ENCODE data around the gene ACSBG1. TPM values are rescaled to one million over a fixed set of nuclear protein-coding genes. Genes with fewer than 3 reads are reported as not detected.

The ACSBG1 gene
- total and polyA plus RNA-seq, 7 donors: 0.23 to 3.9 (median 1.3) TPM

GRCh38 chr15:78225783-78226541, 8.4 kb downstream of the ACSBG1 start:
- TF ChIP-seq EP300 (IDR thresholded peaks at IDR 0.05): no peak
- TF ChIP-seq, protein P1, sequence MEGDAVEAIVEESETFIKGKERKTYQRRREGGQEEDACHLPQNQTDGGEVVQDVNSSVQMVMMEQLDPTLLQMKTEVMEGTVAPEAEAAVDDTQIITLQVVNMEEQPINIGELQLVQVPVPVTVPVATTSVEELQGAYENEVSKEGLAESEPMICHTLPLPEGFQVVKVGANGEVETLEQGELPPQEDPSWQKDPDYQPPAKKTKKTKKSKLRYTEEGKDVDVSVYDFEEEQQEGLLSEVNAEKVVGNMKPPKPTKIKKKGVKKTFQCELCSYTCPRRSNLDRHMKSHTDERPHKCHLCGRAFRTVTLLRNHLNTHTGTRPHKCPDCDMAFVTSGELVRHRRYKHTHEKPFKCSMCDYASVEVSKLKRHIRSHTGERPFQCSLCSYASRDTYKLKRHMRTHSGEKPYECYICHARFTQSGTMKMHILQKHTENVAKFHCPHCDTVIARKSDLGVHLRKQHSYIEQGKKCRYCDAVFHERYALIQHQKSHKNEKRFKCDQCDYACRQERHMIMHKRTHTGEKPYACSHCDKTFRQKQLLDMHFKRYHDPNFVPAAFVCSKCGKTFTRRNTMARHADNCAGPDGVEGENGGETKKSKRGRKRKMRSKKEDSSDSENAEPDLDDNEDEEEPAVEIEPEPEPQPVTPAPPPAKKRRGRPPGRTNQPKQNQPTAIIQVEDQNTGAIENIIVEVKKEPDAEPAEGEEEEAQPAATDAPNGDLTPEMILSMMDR (IDR thresholded peaks at IDR 0.05): no peak
- no peak for TF ChIP-seq POLR2AphosphoS5 (IDR thresholded peaks at IDR 0.05)
- TF ChIP-seq POLR2A (IDR thresholded peaks at IDR 0.05): no peak
- DNase-seq: no peak
- peaks cover 0 to 14% (median 7%) of the 10 kb centered on the region in 4 donors for H3K4me1 ChIP-seq
- no peaks in the 10 kb centered on the region for H3K9me3 ChIP-seq
- 84 to 90% methylated on average over 3 of the region's 3 CpGs for WGBS, 2 donors
- H3K36me3 ChIP-seq: no peaks in the 10 kb centered on the region
- intact Hi-C loops (cut with DNase I): no loop called here
- H3K4me3 ChIP-seq: no peak overlapping the region
- no peaks in the 10 kb centered on the region for H3K27me3 ChIP-seq
- no peak overlapping the region for H3K27ac ChIP-seq

- no peak for DNase-seq
- Histone ChIP-seq H3K36me3 (no peaks in the 10 kb centered on the region), H3K4me1 (peaks cover 0 to 24% (median 9%) of the 10 kb centered on the region in 4 donors), H3K4me3 (no peak overlapping the region), H3K9me3 (no peaks in the 10 kb centered on the region), H3K27ac (no peak overlapping the region), H3K27me3 (no peaks in the 10 kb centered on the region)
- WGBS, 2 donors: 74 to 87% methylated on average over 2 of the region's 2 CpGs
- intact Hi-C loops (cut with DNase I): no loop called here
- no peak for TF ChIP-seq EP300 (IDR thresholded peaks at IDR 0.05)
- no peak for TF ChIP-seq POLR2AphosphoS5 (IDR thresholded peaks at IDR 0.05)
- TF ChIP-seq, protein P1 (IDR thresholded peaks at IDR 0.05): no peak
- no peak for TF ChIP-seq POLR2A (IDR thresholded peaks at IDR 0.05)
These were observed 10.3 kb downstream of the ACSBG1 start for GRCh38 chr15:78224023-78224411.

GRCh38 chr15:78223396-78224022, 10.9 kb downstream of the ACSBG1 start:
- no peak for TF ChIP-seq POLR2A (IDR thresholded peaks at IDR 0.05)
- no peak for TF ChIP-seq POLR2AphosphoS5 (IDR thresholded peaks at IDR 0.05)
- TF ChIP-seq, protein P1 (IDR thresholded peaks at IDR 0.05): no peak
- no peak for TF ChIP-seq EP300 (IDR thresholded peaks at IDR 0.05)
- no peak for DNase-seq
- H3K4me1 ChIP-seq: peaks cover 0 to 24% (median 9%) of the 10 kb centered on the region in 4 donors
- H3K4me3 ChIP-seq: no peak overlapping the region
- WGBS, 2 donors: 71 to 75% methylated on average over 4 of the region's 4 CpGs
- intact Hi-C loops (cut with DNase I): no loop called here
- H3K9me3 ChIP-seq: no peaks in the 10 kb centered on the region
- no peaks in the 10 kb centered on the region for H3K27me3 ChIP-seq
- peak overlapping the region in 1 of 4 donors; percentile 17 for H3K27ac ChIP-seq
- no peaks in the 10 kb centered on the region for H3K36me3 ChIP-seq

DNA sequence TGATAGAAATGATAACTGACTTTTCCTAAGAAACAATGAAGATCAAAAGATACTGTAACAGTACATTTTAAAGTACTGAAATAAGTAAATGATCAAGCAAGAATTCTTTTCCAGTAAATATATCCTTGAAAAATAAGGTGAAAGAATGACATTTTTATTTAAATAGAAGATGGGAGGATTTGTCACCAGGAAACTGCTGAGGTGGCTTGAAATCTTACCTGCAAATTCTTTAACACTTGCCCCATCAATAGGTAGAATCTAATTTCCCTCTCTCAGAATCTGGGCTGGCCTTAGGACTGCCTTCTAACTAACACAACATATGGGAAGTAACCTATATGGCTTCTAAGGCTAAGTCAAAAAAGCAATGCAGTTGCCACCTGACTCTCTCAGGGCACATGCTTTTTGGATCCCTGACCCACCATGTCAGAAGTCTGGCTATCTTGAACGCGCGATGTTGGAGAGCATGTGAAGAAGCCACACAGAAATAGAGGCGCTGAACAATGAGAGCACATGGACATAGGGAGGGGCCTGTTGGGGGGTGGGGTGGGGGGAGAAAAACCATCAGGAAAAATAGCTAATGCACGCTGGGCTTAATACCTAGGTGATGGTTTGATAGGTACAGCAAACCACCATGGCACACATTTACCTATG, 11.5 kb downstream of the ACSBG1 start:
- Histone ChIP-seq H3K9me3 (no peaks in the 10 kb centered on the region), H3K36me3 (no peaks in the 10 kb centered on the region), H3K27ac (peak overlapping the region in 1 of 4 donors; percentile 17), H3K27me3 (no peaks in the 10 kb centered on the region), H3K4me1 (peaks cover 0 to 29% (median 10%) of the 10 kb centered on the region in 4 donors), H3K4me3 (no peak overlapping the region)
- intact Hi-C loops (cut with DNase I): no loop called here
- TF ChIP-seq, protein P1 (IDR thresholded peaks at IDR 0.05): no peak
- no peak for TF ChIP-seq POLR2AphosphoS5 (IDR thresholded peaks at IDR 0.05)
- no peak for TF ChIP-seq EP300 (IDR thresholded peaks at IDR 0.05)
- no peak for TF ChIP-seq POLR2A (IDR thresholded peaks at IDR 0.05)
- WGBS, 2 donors: 94 to 95% methylated on average over 5 of the region's 5 CpGs
- DNase-seq: no peak
